ENCODE data around the gene C17orf107.
"Not testable (repeated sequence)": the region's sequence is repeated elsewhere in the genome, so short reads cannot be mapped to it uniquely, and the experiment has no call there.

DNA sequence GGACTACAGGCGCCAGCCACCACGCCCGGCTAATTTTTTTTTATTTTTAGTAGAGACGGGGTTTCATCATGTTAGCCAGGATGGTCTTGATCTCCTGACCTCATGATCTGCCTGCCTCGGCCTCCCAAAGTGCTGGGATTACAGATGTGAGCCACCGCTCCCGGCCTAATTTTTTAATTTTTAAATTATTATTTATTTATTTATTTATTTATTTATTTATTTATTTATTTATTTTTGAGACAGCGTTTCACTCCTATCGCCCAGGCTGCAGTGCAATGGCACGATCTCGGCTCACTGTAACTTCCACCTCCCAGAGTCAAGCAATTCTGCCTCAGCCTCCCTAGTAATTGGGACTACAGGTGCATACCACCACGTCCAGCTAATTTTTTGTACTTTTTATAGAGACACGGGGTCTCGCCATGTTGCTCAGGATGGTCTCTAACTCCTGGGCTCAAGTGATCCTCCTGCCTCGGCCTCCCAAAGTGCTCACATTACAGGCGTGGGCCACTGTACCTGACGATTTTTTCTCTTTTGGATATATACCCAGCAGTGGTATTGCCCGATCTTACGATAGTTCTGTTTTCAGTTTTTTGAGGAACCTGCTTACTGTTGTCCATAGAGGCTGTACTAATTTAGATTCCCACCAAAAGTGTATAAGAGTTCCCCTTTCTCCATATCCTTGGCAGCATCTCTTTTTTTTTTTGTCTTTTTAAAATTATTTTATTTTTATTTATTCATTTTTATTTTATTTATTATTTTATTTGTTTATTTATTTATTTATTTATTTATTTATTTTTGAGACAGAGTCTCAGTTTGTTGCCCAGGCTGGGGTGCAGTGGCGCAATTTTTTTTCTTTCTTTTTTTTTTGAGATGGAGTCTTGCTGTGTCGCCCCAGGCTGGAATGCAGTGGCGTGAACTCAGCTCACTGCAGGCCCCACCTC lies 30.0 kb upstream of the C17orf107 start:
- TF ChIP-seq, protein P1, sequence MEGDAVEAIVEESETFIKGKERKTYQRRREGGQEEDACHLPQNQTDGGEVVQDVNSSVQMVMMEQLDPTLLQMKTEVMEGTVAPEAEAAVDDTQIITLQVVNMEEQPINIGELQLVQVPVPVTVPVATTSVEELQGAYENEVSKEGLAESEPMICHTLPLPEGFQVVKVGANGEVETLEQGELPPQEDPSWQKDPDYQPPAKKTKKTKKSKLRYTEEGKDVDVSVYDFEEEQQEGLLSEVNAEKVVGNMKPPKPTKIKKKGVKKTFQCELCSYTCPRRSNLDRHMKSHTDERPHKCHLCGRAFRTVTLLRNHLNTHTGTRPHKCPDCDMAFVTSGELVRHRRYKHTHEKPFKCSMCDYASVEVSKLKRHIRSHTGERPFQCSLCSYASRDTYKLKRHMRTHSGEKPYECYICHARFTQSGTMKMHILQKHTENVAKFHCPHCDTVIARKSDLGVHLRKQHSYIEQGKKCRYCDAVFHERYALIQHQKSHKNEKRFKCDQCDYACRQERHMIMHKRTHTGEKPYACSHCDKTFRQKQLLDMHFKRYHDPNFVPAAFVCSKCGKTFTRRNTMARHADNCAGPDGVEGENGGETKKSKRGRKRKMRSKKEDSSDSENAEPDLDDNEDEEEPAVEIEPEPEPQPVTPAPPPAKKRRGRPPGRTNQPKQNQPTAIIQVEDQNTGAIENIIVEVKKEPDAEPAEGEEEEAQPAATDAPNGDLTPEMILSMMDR (IDR thresholded peaks at IDR 0.05), result not testable (repeated sequence)
- not testable (repeated sequence) for TF ChIP-seq EP300, POLR2A (IDR thresholded peaks at IDR 0.05)
